GM21367 (cell line): ENCODE measurements around the gene MPV17.
"Not testable (repeated sequence)": the region's sequence is repeated elsewhere in the genome, so short reads cannot be mapped to it uniquely, and the experiment has no call there.

Experiments
- ATAC-seq: cut with Tn5 transposase; IDR thresholded peaks from one replicate; pipeline ENCODE4 v1.9.1; 2021; ENCODE audit not compliant: unreplicated experiment

Gene MPV17

DNA sequence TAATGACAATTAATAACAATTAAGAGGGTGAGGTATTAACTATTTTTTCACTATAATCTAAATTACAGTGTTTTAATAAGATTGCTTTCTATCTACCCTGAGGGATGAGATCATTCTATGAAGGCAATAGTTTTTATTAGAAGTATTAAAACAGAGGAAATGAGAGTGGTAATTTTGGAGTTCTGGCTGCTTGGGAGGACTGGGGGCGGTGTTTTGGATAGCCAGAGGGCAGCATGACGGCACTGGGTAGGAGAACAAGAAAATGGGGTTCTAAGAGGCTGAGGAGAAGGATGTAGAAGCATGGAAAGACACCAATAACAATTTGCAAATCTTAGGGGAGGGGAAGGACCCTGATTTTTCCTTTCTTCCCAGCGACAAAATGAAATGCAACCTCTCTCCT is 52.8 kb downstream of the MPV17 start:
- ATAC-seq = no peak

DNA sequence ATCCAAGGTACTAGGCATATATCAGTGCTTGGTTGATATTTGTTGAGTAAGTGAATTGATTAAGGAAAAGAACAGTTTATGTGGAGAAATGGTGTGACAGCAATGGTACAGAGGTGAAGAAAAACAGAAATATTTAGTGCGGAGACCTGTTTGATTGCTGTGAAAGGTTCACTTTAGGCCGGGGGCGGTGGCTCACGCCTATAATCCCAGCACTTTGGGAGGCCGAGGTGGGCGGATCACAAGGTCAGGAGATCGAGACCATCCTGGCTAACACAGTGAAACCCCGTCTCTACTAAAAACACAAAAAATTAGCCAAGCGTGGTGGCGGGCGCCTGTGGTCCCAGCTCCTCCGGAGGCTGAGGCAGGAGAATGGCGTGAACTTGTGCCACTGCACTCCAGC is 54.6 kb downstream of the MPV17 start:
- ATAC-seq = not testable (repeated sequence)

DNA sequence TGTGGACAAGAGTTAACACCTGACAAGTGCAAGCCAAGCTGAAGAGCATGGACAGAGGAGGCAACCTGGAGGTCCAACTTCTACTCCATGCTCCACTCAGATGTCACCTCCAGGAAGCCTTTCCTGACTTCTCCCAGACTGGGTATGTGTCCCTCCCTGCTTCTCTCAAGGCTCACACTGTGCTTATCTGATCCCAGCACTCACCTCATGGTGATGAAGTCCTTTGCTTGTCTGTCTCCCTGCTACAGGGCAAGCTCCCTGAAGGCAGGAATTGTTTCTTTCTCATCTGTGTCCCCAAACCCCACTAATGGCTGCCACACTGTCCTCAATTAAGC is 57.4 kb downstream of the MPV17 start:
- no peak for ATAC-seq

GRCh38 chr2:27264753-27265535 is 58.0 kb downstream of the MPV17 start:
- peak; percentile 48 for ATAC-seq

DNA sequence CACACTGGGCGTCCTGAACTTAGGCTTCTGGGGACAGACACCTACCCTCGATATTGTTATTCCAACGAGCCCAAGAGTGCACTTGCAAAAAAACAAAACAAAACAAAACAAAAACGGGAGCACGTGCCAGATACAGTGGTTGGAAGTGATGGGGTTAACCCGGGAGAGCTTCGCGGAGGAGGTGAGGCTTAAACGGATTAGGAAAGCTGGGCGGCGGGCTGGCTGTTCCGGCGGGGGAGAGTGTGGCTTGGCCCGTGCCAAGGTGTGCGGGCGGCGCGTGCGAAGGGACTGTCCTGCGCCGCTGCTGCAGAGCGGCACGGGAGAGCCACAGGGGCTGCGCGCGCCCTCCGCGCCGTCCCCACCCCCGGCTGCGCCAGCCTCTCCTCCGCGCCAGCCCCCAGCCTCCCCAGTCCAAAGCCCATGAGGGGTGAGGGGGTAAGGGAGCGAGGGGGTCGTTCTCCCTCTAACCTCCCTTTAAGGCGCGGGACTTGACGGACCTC is 58.6 kb downstream of the MPV17 start:
- no peak for ATAC-seq

GRCh38 chr2:27263287-27264252 is 59.3 kb downstream of the MPV17 start:
- ATAC-seq = no peak

- ATAC-seq = no peak
Measured at GRCh38 chr2:27262379-27263286, 60.3 kb downstream of the MPV17 start, which contains the start of gene SLC30A3. Gene SLC30A3 (minus strand): TSS chr2:27263047. CDS start chr2:27262906, 141 bp downstream.

- ATAC-seq = no peak
Measured at GRCh38 chr2:27261926-27262298, 61.0 kb downstream of the MPV17 start.

DNA sequence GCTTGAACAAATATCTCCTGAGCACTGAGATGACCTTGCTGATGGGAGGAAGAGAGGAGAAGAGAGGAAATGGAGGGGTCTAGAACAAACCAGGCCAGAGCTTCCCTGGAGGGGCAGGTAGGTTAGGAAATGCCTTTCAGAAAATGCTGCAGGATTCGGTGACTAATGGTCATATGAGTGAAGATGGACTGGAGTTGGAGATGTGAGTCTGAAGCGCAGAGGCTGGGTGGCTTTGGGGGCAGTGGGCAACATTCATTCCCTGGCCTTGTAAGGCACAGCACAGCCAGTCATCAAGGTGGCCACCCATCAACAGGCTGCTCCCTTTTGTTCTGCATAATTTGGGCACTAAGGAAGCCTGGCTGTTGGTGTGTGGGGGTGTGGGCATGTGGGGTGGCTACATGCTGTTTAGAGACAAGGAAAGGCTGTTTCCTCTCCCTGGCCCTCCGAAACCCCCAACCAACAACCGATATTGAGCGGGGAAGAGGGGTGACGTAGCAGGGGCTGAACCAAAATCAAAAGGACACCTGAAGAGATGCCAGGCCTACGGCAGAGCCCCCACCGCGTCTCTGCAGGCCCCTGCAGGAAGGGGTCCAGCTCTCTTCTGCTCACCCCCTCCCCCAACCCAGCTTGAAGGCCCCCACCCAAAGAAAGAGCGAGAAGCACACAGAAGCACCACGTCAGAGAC is 61.5 kb downstream of the MPV17 start:
- no peak for ATAC-seq
